HepG2 (cell line): ENCODE data around the gene CDC14B. TPM values are rescaled to one million over a fixed set of nuclear protein-coding genes. Genes with fewer than 3 reads are reported as not detected.

Experiments used
- AGO2 ChIP-seq: fragments of 200-400 bp; formaldehyde crosslinking; optimal IDR thresholded peaks from 2 replicates; pipeline ENCODE3; 2017; ENCODE audit warnings: mild to moderate bottlenecking, low read depth, low read length, moderate library complexity
- CTCF ChIP-seq: sonication (generic); formaldehyde crosslinking; IDR thresholded peaks from 2 replicates; pipeline ENCODE4 v1.5.0; 2020; ENCODE audit warnings: mild to moderate bottlenecking, missing genetic modification reagents, moderate library complexity
- GTF2F1 ChIP-seq: fragments of 150-350 bp; IDR thresholded peaks from 2 replicates; pipeline ENCODE4 v1.6.1; 2014; ENCODE audit warnings: low read length
- MYPOP ChIP-seq: sonication (generic); formaldehyde crosslinking; IDR thresholded peaks from 2 replicates; pipeline ENCODE4 v1.8.1; 2023; ENCODE audit warnings: mild to moderate bottlenecking, moderate library complexity, missing genetic modification reagents
- ZNF263 ChIP-seq: sonication (generic); formaldehyde crosslinking; IDR thresholded peaks from 2 replicates; pipeline ENCODE4 v1.4.0; 2020; ENCODE audit warnings: missing genetic modification reagents
- ZNF687 ChIP-seq: sonication (generic); formaldehyde crosslinking; IDR thresholded peaks from 2 replicates; pipeline ENCODE4 v1.5.1; 2020; ENCODE audit warnings: mild to moderate bottlenecking, missing genetic modification reagents, moderate library complexity
- ZNF768 ChIP-seq: sonication (generic); formaldehyde crosslinking; IDR thresholded peaks from 2 replicates; pipeline ENCODE4 v1.4.0; 2020; ENCODE audit warnings: missing genetic modification reagents
- ZNF891 ChIP-seq: sonication (generic); formaldehyde crosslinking; IDR thresholded peaks from 2 replicates; pipeline ENCODE4 v1.5.0; 2020; ENCODE audit warnings: mild to moderate bottlenecking, missing genetic modification reagents
- polyA plus RNA-seq, 8 experiments: library from polyadenylated mRNA; depleted of rRNA in 3 of 8; stranded (reverse) in 7 of 8; unstranded in 1 of 8; fragments of >200 nt; fragmentation: Illumina TruSeq in 4 of 8; extraction: Trizol in 4 of 8; gene quantifications; 2 replicates each; pipeline versions ENCODE4 v1.2.1 to v1.2.3, GENCODE V29; 2011 to 2016; ENCODE audit warnings: low read depth in 4 of 8, missing spikeins in 1 of 8, mixed read lengths in 1 of 8; ENCODE audit not compliant: insufficient read depth in 1 of 8
- total RNA-seq, 5 experiments: library from RNA; depleted of rRNA; stranded (reverse); fragments of >200 nt; fragmentation: Illumina TruSeq; extraction: Trizol; gene quantifications; 2 replicates each; pipeline ENCODE4 v1.2.3, GENCODE V29; 2016; ENCODE audit warnings: low read depth in 1 of 5

CDC14B gene
- total and polyA plus RNA-seq, 2 of the 13 experiments (the other 11 are each of a cell fraction or from before 2014, with no cell fraction given) = 25.8 to 33.3 TPM

- TF ChIP-seq ZNF891 (CRISPR knock-in tag) (peak; percentile 38; the same call in 1 of the 2 replicates), AGO2 (peak; percentile 86), ZNF687 (CRISPR knock-in tag) (peak; percentile 70), GTF2F1 (no peak), ZNF768 (CRISPR knock-in tag) (no peak; the same call in 1 of the 2 replicates), CTCF (no peak), ZNF263 (CRISPR knock-in tag) (no peak), MYPOP (peak; percentile 47; the same call in 1 of the 2 replicates)
These were observed 168.8 kb downstream of the CDC14B start (continued) for GRCh38 chr9:96450613-96451528.

Other genes with a start within 250 kb of the CDC14B start
- gene SLC35D2, start 236.1 kb downstream of the CDC14B start, total RNA-seq (2016; rRNA removed; fragmentation: Illumina TruSeq; extraction: Trizol) = 59.6 and 96.2 TPM in 2 replicates
- gene SLC35D2, start 236.1 kb downstream of the CDC14B start, polyA plus RNA-seq (2011; rRNA removed) = 97.4 and 103 TPM in 2 replicates
- gene ZNF367, start 201.5 kb downstream of the CDC14B start, total RNA-seq (2016; rRNA removed; fragmentation: Illumina TruSeq; extraction: Trizol) = 7.7 and 8.1 TPM in 2 replicates
- gene ZNF367, start 201.5 kb downstream of the CDC14B start, polyA plus RNA-seq (2011; rRNA removed) = 1.8 and 2.9 TPM in 2 replicates
- gene HABP4, start 169.7 kb downstream of the CDC14B start, total RNA-seq (2016; rRNA removed; fragmentation: Illumina TruSeq; extraction: Trizol) = 14.3 and 16.9 TPM in 2 replicates
- gene HABP4, start 169.7 kb downstream of the CDC14B start, polyA plus RNA-seq (2011; rRNA removed) = 21.7 and 26.6 TPM in 2 replicates
- 11.7 and 13.2 TPM in 2 replicates for gene PRXL2C, start 35.5 kb upstream of the CDC14B start, total RNA-seq (2016; rRNA removed; fragmentation: Illumina TruSeq; extraction: Trizol)
- gene PRXL2C, start 35.5 kb upstream of the CDC14B start, polyA plus RNA-seq (2011; rRNA removed) = 8.6 and 11.0 TPM in 2 replicates
- 8.0 and 11.5 TPM in 2 replicates for gene ZNF510, start 158.2 kb upstream of the CDC14B start, total RNA-seq (2016; rRNA removed; fragmentation: Illumina TruSeq; extraction: Trizol)
- gene ZNF510, start 158.2 kb upstream of the CDC14B start, polyA plus RNA-seq (2011; rRNA removed) = 3.5 and 4.1 TPM in 2 replicates
- gene ZNF782, start 234.7 kb upstream of the CDC14B start, total RNA-seq (2016; rRNA removed; fragmentation: Illumina TruSeq; extraction: Trizol) = 4.7 and 4.9 TPM in 2 replicates
- 1.4 and 1.5 TPM in 2 replicates for gene ZNF782, start 234.7 kb upstream of the CDC14B start, polyA plus RNA-seq (2011; rRNA removed)